ENCODE measurements around the gene AGBL4.
"Not testable (repeated sequence)": the region's sequence is repeated elsewhere in the genome, so short reads cannot be mapped to it uniquely, and the experiment has no call there.

- TF ChIP-seq POLR2A, CTCF (IDR thresholded peaks at IDR 0.05): not testable (repeated sequence)
Measured at GRCh38 chr1:49257211-49258049, 766.3 kb downstream of the AGBL4 start.

Data from breast epithelium (tissue), 3 donors.